H9 (cell line): ENCODE measurements around the gene KCNJ10. TPM values are rescaled to one million over a fixed set of nuclear protein-coding genes. Genes with fewer than 3 reads are reported as not detected.

Experiments
- DNase-seq: peaks from one replicate; pipeline ENCODE4 v3.0.0-alpha.2; 2017
- H2AFZ ChIP-seq: one replicate; pipeline ENCODE4 v1.6.1; 2013; ENCODE audit warnings: mild to moderate bottlenecking, low read length, control low read depth, moderate library complexity
- H2AK5ac ChIP-seq: 2 replicates; pipeline ENCODE4 v1.6.1; 2013; ENCODE audit warnings: low read length, control low read depth, mixed read lengths; ENCODE audit not compliant: insufficient read length
- H2BK120ac ChIP-seq: one replicate; pipeline ENCODE4 v1.6.1; 2013; ENCODE audit warnings: low read depth, mild to moderate bottlenecking, low read length, control low read depth, inconsistent platforms; ENCODE audit not compliant: poor library complexity, severe bottlenecking
- H2BK12ac ChIP-seq: 2 replicates; pipeline ENCODE4 v1.6.1; 2013; ENCODE audit warnings: low read length, control low read depth, mixed read lengths, low read depth; ENCODE audit not compliant: insufficient read length
- H2BK15ac ChIP-seq: 2 replicates; pipeline ENCODE4 v1.6.1; 2013; ENCODE audit warnings: low read depth, low read length, control low read depth
- H2BK20ac ChIP-seq: one replicate; pipeline ENCODE4 v1.6.1; 2013; ENCODE audit warnings: low read depth, mild to moderate bottlenecking, low read length, control low read depth, inconsistent platforms; ENCODE audit not compliant: poor library complexity, severe bottlenecking
- H2BK5ac ChIP-seq: 2 replicates; pipeline ENCODE4 v1.6.1; 2013; ENCODE audit warnings: low read length, control low read depth, mixed read lengths; ENCODE audit not compliant: insufficient read length
- H3K14ac ChIP-seq: 2 replicates; pipeline ENCODE4 v1.6.1; 2013; ENCODE audit warnings: low read length, control low read depth; ENCODE audit not compliant: insufficient read depth
- H3K18ac ChIP-seq: 2 replicates; pipeline ENCODE4 v1.6.1; 2013; ENCODE audit warnings: low read depth, mild to moderate bottlenecking, mixed read lengths, low read length, control low read depth; ENCODE audit not compliant: insufficient read length
- H3K23ac ChIP-seq: 2 replicates; pipeline ENCODE4 v1.6.1; 2013; ENCODE audit warnings: low read length, control low read depth, mixed read lengths, low read depth; ENCODE audit not compliant: insufficient read length
- H3K23me2 ChIP-seq: 2 replicates; pipeline ENCODE4 v1.6.1; 2013; ENCODE audit warnings: low read depth, mild to moderate bottlenecking, mixed read lengths, low read length, control low read depth; ENCODE audit not compliant: insufficient read length, poor library complexity, severe bottlenecking
- H3K27ac ChIP-seq: 2 replicates; pipeline ENCODE4 v1.5.1; 2013; ENCODE audit warnings: low read length, control low read depth, mixed read lengths, low read depth; ENCODE audit not compliant: insufficient read length
- H3K27me3 ChIP-seq: 2 replicates; pipeline ENCODE4 v1.6.1; 2013; ENCODE audit warnings: low read length, control low read depth, inconsistent platforms; ENCODE audit not compliant: insufficient read depth
- H3K4ac ChIP-seq: 2 replicates; pipeline ENCODE4 v1.6.1; 2013; ENCODE audit warnings: low read depth, mild to moderate bottlenecking, control low read depth, inconsistent platforms, low read length, moderate library complexity
- H3K4me1 ChIP-seq: 2 replicates; pipeline ENCODE4 v1.6.1; 2013; ENCODE audit warnings: low read length, control low read depth, inconsistent platforms; ENCODE audit not compliant: insufficient read depth
- H3K4me2 ChIP-seq: 2 replicates; pipeline ENCODE4 v1.6.1; 2013; ENCODE audit warnings: low read length, control low read depth, mixed read lengths; ENCODE audit not compliant: insufficient read length, insufficient read depth
- H3K56ac ChIP-seq: 2 replicates; pipeline ENCODE4 v1.6.1; 2013; ENCODE audit warnings: low read depth, mild to moderate bottlenecking, mixed read lengths, low read length, control low read depth; ENCODE audit not compliant: insufficient read length
- H3K79me1 ChIP-seq: 2 replicates; pipeline ENCODE4 v1.6.1; 2013; ENCODE audit warnings: low read depth, mild to moderate bottlenecking, moderate library complexity, low read length, control low read depth, inconsistent platforms; ENCODE audit not compliant: insufficient read depth, poor library complexity, severe bottlenecking
- H3K79me2 ChIP-seq: 2 replicates; pipeline ENCODE4 v1.6.1; 2013; ENCODE audit warnings: low read length, control low read depth, inconsistent platforms; ENCODE audit not compliant: insufficient read depth
- H3K9ac ChIP-seq: 2 replicates; pipeline ENCODE4 v1.6.1; 2013; ENCODE audit warnings: low read length, control low read depth, mixed read lengths; ENCODE audit not compliant: insufficient read length; ENCODE audit errors: extremely low read depth
- H3K9me3 ChIP-seq: one replicate; pipeline ENCODE4 v1.6.1; 2013; ENCODE audit warnings: low read depth, low read length, inconsistent platforms; ENCODE audit not compliant: control insufficient read depth
- H3T11ph ChIP-seq: one replicate; pipeline ENCODE4 v1.6.1; 2013; ENCODE audit warnings: mild to moderate bottlenecking, low read length, control low read depth, inconsistent platforms
- H4K20me1 ChIP-seq: one replicate; pipeline ENCODE4 v1.6.1; 2013; ENCODE audit not compliant: control insufficient read depth, insufficient read length, insufficient read depth
- H4K5ac ChIP-seq: 2 replicates; pipeline ENCODE4 v1.6.1; 2013; ENCODE audit warnings: low read depth, mild to moderate bottlenecking, mixed read lengths, low read length, control low read depth; ENCODE audit not compliant: insufficient read length
- H4K8ac ChIP-seq: replicated peaks from 2 replicates; pipeline ENCODE4 v1.6.1; 2013; ENCODE audit warnings: low read length, control low read depth, mixed read lengths, low read depth; ENCODE audit not compliant: insufficient read length
- H4K91ac ChIP-seq: 2 replicates; pipeline ENCODE4 v1.6.1; 2013; ENCODE audit warnings: low read depth, mild to moderate bottlenecking, moderate library complexity, mixed read lengths, low read length, control low read depth; ENCODE audit not compliant: insufficient read length
- H3K27ac Mint-ChIP-seq, 3 experiments: 2 replicates in 2 of 3; 3 replicates in 1 of 3; pipeline ENCODE4 v1.8.0; 2020 to 2021; ENCODE audit warnings: mixed read lengths in 3 of 3, mild to moderate bottlenecking in 1 of 3, moderate library complexity in 1 of 3
- H3K27me3 Mint-ChIP-seq: 2 replicates; pipeline ENCODE4 v1.8.0; 2021; ENCODE audit warnings: low read depth, mild to moderate bottlenecking, moderate library complexity, mixed read lengths
- H3K36me3 Mint-ChIP-seq, 3 experiments: 2 replicates in 2 of 3; 3 replicates in 1 of 3; pipeline ENCODE4 v1.8.0; 2020 to 2021; ENCODE audit warnings: low read depth in 3 of 3, mixed read lengths in 3 of 3; ENCODE audit not compliant: insufficient read depth in 1 of 3
- H3K4me1 Mint-ChIP-seq, 2 experiments: 2 replicates each; pipeline ENCODE4 v1.8.0; 2020; ENCODE audit warnings: mixed read lengths in 2 of 2
- H3K4me3 Mint-ChIP-seq, 2 experiments: 2 replicates in 1 of 2; 3 replicates in 1 of 2; pipeline ENCODE4 v1.8.0; 2020 to 2021; ENCODE audit warnings: mild to moderate bottlenecking in 2 of 2, mixed read lengths in 2 of 2, moderate library complexity in 1 of 2
- H3K9me3 Mint-ChIP-seq, 2 experiments: 2 replicates in 1 of 2; 3 replicates in 1 of 2; pipeline ENCODE4 v1.8.0; 2020; ENCODE audit warnings: mild to moderate bottlenecking in 2 of 2, mixed read lengths in 2 of 2, moderate library complexity in 1 of 2
- WGBS: extraction: QIAGEN DNeasy Blood & Tissue Kit; methylation state at CpG from one replicate; pipeline ENCODE4 v1.1.7; 2013; ENCODE audit warnings: missing lambda C conversion rate, low lambda C conversion rate, mixed read lengths; ENCODE audit not compliant: insufficient read length; ENCODE audit errors: extremely low coverage; 5-methylcytosine and 5-hydroxymethylcytosine counted together
- total RNA-seq: library from RNA; stranded (reverse); gene quantifications from 2 replicates; pipeline ENCODE4 v1.2.1, GENCODE V29; 2021
- TF ChIP-seq, protein P1 (sequence below): fragments of 200-600 bp; sonication (generic); conservative IDR thresholded peaks from 3 replicates; pipeline ENCODE4 v1.8.0; 2021; ENCODE audit warnings: antibody characterized with exemption, mild to moderate bottlenecking

Gene KCNJ10
- total RNA-seq, 1 experiment from 2014 or later: 0.44 TPM

DNA sequence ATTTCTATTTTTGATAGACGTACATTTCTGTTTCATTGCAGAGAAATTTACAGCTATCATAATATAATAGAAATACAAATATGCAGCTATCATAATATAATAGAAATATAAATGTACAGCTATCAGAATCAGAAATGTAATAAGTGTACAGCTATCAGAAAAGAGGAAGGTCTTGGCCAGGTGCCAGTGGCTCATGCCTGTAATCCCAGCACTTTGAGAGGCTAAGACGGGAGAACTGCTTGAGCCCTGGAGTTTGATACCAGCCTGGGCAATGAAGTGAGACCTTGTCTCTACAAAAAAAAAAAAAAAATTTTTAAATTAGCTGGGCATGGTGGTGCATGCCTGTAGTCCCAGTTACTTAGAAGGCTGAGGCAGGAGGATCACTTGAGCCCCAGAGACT, 76.0 kb downstream of the KCNJ10 start:
- Histone ChIP-seq H3K18ac (no peak overlapping the region), H3T11ph (no peak overlapping the region), H3K23ac (no peak overlapping the region), H3K23me2 (no peaks in the 10 kb centered on the region), H2BK120ac (no peak overlapping the region), H3K4me2 (no peak overlapping the region), H3K14ac (no peak overlapping the region), H2BK5ac (no peak overlapping the region), H3K9me3 (no peaks in the 10 kb centered on the region), H3K27me3 (no peaks in the 10 kb centered on the region), H2AFZ (no peak overlapping the region), H3K4me1 (peaks cover 2% of the 10 kb centered on the region; the same call in 1 of the 2 replicates), H4K8ac (no peak overlapping the region), H3K79me2 (no peaks in the 10 kb centered on the region), H2AK5ac (no peak overlapping the region), H3K9ac (no peak overlapping the region), H2BK20ac (no peak overlapping the region), H3K27ac (no peak overlapping the region), H4K91ac (no peak overlapping the region), H4K20me1 (no peaks in the 10 kb centered on the region), H3K56ac (no peak overlapping the region), H2BK12ac (no peak overlapping the region), H3K79me1 (no peaks in the 10 kb centered on the region), H4K5ac (no peak overlapping the region), H3K4ac (no peak overlapping the region), H2BK15ac (no peak overlapping the region)
- no peaks in the 10 kb centered on the region for H3K36me3 Mint-ChIP-seq
- TF ChIP-seq, protein P1, sequence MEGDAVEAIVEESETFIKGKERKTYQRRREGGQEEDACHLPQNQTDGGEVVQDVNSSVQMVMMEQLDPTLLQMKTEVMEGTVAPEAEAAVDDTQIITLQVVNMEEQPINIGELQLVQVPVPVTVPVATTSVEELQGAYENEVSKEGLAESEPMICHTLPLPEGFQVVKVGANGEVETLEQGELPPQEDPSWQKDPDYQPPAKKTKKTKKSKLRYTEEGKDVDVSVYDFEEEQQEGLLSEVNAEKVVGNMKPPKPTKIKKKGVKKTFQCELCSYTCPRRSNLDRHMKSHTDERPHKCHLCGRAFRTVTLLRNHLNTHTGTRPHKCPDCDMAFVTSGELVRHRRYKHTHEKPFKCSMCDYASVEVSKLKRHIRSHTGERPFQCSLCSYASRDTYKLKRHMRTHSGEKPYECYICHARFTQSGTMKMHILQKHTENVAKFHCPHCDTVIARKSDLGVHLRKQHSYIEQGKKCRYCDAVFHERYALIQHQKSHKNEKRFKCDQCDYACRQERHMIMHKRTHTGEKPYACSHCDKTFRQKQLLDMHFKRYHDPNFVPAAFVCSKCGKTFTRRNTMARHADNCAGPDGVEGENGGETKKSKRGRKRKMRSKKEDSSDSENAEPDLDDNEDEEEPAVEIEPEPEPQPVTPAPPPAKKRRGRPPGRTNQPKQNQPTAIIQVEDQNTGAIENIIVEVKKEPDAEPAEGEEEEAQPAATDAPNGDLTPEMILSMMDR: no peak
- DNase-seq: no peak
- H3K27me3 Mint-ChIP-seq: no peaks in the 10 kb centered on the region; the same call in 1 of the 2 replicates
- peaks cover 8 to 12% of the 10 kb centered on the region in 2 experiments; a peak in 3 of 4 replicates for H3K4me1 Mint-ChIP-seq
- no peak overlapping the region for H3K4me3 Mint-ChIP-seq
- WGBS: no CpG with 5 or more reads among the region's 2 CpGs
- H3K27ac Mint-ChIP-seq: no peak overlapping the region
- H3K9me3 Mint-ChIP-seq: no peaks in the 10 kb centered on the region
